PFSK-1 (cell line): Measurements from ENCODE around the gene ARL15.

ENCODE experiments used
- FOXP2 ChIP-seq: optimal IDR thresholded peaks from 2 replicates; pipeline ENCODE3; 2011; ENCODE audit warnings: borderline replicate concordance, control low read depth, inconsistent platforms; ENCODE audit not compliant: insufficient read depth; ENCODE audit errors: extremely low read length, extremely low read depth
- POLR2AphosphoS5 ChIP-seq: IDR thresholded peaks from 2 replicates; pipeline ENCODE4 v1.6.1; 2012; ENCODE audit warnings: low read depth, mild to moderate bottlenecking, control low read depth, low read length, moderate library complexity
- REST ChIP-seq, 2 experiments: IDR thresholded peaks; 2 replicates each; pipeline versions ENCODE4 v1.6.1 to v1.8.0; 2011 to 2012; ENCODE audit warnings: low read depth in 2 of 2, low read length in 2 of 2, control low read depth in 1 of 2, inconsistent platforms in 1 of 2, mild to moderate bottlenecking in 1 of 2, moderate library complexity in 1 of 2; ENCODE audit not compliant: insufficient read depth in 1 of 2
- SIN3A ChIP-seq: IDR thresholded peaks from 2 replicates; pipeline ENCODE4 v1.6.1; 2012; ENCODE audit warnings: mild to moderate bottlenecking, low read length, moderate library complexity, borderline replicate concordance; ENCODE audit not compliant: insufficient read depth
- TAF1 ChIP-seq: IDR thresholded peaks from 2 replicates; pipeline ENCODE4 v1.6.1; 2012; ENCODE audit warnings: low read length, control low read depth, borderline replicate concordance; ENCODE audit not compliant: insufficient read depth

Gene ARL15

GRCh38 chr5:54001976-54002775, 308.2 kb downstream of the ARL15 start:
- no peak for TF ChIP-seq TAF1
- TF ChIP-seq REST (IDR thresholded peaks at IDR 0.05; ENCODE audit: insufficient read depth in 1 of 2, low read depth in 2 of 2, low read length in 2 of 2), result no peak
- TF ChIP-seq FOXP2, result no peak
- TF ChIP-seq SIN3A, result no peak
- TF ChIP-seq POLR2AphosphoS5, result no peak

DNA sequence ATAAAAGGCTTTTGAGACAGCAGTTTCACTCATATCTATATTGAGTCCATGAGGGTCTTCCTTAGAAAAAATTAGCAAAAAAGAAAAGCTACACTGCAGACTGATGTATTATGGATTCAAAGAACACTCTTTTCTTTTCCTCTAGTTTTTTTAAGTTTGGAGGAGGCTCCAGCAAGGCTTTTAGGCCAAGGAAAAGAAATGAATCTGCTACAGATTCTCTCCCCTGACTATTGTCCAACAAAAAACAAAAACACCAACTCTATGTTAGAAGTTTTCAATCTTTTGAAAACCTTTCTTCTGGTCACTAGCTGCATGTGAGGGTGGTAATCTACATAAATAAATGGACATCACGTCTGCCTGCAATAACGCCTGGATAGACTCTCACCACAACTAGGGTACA, 310.4 kb downstream of the ARL15 start:
- TF ChIP-seq FOXP2 (no peak), TAF1 (no peak), REST (IDR thresholded peaks at IDR 0.05; ENCODE audit: insufficient read depth in 1 of 2, low read depth in 2 of 2, low read length in 2 of 2) (no peak), SIN3A (no peak)

DNA sequence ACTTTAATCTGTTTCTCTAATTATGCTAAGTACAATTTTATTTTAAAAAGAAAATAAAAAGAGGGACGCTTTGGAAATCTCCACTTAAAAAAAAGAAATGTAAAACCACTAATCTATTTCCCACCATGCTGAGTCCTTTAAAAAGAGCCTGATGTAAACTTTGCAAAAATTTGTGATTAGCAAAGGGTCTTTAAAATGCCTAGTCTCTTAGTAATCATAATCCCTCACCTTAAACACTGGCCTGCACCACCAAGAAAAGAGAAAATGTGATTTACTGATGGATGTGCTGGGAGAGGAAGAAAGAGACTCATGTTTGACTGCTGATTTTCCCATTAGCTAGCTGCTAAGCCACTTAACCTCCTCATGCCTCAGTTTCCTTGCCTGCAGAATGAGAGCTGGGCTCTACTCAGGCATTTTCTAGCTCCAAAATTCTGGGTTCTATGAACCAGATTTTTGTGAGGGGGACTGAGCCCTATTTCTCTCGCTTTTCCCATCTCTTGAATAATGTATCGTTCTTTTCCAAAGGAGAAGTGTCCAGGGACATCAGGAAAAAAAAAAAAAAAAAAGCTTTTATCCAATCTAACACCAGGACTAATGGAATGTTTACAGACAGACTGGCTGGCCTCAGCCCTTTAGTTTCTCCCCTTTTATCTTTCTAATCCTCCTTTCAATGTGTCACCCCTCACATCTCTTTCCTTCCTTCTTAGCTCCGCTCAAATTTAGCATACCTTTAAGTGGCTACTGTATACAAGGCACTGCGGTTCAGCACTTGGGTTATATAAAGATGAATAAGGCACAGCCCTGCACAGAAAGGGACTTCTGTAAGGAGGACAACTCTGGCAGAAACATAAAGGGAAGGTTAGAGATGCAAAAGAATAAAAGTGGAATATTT, 312.4 kb downstream of the ARL15 start:
- TF ChIP-seq REST (IDR thresholded peaks at IDR 0.05; ENCODE audit: insufficient read depth in 1 of 2, low read depth in 2 of 2, low read length in 2 of 2) (no peak), POLR2AphosphoS5 (no peak), TAF1 (no peak), SIN3A (no peak), FOXP2 (no peak)

DNA sequence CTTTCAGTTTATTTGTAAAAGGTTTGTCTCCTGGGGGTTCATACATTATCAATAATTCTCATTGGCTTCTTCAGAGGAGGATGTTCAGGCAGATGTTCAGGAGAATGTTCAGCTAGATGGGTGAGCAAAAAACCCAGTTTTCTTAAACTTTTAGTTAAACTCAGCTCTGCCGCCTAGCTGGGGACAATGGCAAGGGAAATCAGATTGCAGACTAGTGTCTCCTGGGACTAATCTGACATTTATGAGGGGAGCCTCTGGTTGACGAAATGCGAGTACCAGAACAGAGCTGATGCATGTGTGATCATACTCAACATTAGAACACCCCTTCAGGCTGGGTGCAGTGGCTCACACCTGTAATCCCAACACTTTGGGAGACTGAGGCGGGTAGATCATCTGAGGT, 314.4 kb downstream of the ARL15 start:
- TF ChIP-seq TAF1, result no peak

DNA sequence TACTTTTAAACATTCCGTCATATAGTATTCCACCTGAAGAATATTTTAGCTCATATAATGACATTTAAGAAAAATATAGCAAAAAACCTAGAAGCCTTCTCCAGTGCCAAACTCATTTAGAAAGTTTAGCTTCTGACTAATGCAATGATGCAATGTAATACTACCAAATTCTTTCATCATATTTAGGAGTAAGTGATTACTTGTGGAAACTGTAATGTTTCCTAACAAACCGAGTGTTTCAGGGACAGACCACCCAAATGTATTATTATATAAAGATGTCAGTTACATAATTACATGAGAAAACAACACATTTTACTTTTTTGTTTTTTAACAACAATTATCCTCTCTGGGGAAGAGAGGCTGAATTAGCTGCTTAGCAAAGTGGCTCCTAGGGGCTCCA, 316.2 kb downstream of the ARL15 start:
- no peak for TF ChIP-seq POLR2AphosphoS5
- no peak for TF ChIP-seq REST (IDR thresholded peaks at IDR 0.05; ENCODE audit: insufficient read depth in 1 of 2, low read depth in 2 of 2, low read length in 2 of 2)
- TF ChIP-seq SIN3A, result no peak
- TF ChIP-seq FOXP2, result no peak
- no peak for TF ChIP-seq TAF1
